Mucosa of rectum (tissue), 2 donors: ENCODE measurements around the gene BTBD10.

Experiments used
- H3K27ac ChIP-seq, 2 donors: one replicate each; pipeline ENCODE4 v1.7.0; 2013; ENCODE audit warnings: inconsistent platforms in 2 of 2, low read depth in 2 of 2, low read length in 2 of 2
- H3K27me3 ChIP-seq, 2 donors: one replicate each; pipeline ENCODE4 v1.7.0; 2013; ENCODE audit warnings: low read length in 2 of 2; ENCODE audit not compliant: control insufficient read depth in 2 of 2, insufficient read depth in 2 of 2
- H3K36me3 ChIP-seq, 2 donors: one replicate each; pipeline ENCODE4 v1.7.0; 2013; ENCODE audit warnings: low read length in 2 of 2; ENCODE audit not compliant: control insufficient read depth in 2 of 2, insufficient read depth in 2 of 2
- H3K4me1 ChIP-seq, 2 donors: one replicate each; pipeline ENCODE4 v1.7.0; 2013; ENCODE audit warnings: low read length in 2 of 2, mild to moderate bottlenecking in 1 of 2; ENCODE audit not compliant: control insufficient read depth in 2 of 2, insufficient read depth in 2 of 2
- H3K4me3 ChIP-seq, 2 donors: one replicate each; pipeline ENCODE4 v1.7.0; 2013; ENCODE audit warnings: low read length in 2 of 2
- H3K9ac ChIP-seq, 2 donors: one replicate each; pipeline ENCODE4 v1.7.0; 2013; ENCODE audit warnings: low read length in 2 of 2, low read depth in 1 of 2, mild to moderate bottlenecking in 1 of 2
- H3K9me3 ChIP-seq, 2 donors: one replicate each; pipeline ENCODE4 v1.7.0; 2013; ENCODE audit warnings: low read length in 2 of 2; ENCODE audit not compliant: control insufficient read depth in 2 of 2
- donor health status: healthy.
- donor health status: Normal muscosa, but diverticular disease.

Gene BTBD10

DNA sequence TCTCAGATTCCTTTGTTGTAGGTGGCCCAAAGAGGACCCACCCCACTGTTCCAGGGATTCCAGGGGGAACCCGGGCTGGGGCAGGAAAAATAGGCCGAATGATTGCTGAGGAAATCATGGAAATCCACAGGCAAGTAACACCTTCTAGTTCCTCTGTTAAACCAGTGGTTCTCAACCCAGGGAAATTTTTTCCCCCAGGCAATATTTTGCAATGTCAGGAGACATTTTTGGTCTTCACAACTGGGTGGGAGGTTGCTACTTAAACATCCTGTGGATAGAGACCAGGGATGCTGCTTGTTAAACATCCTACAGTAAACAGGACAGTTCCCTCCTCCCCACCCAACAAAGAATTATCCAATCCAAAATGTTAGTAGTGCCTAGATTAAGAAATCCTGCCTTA lies 84.7 kb downstream of the BTBD10 start:
- H3K27me3 ChIP-seq, result no peaks in the 10 kb centered on the region
- H3K9ac ChIP-seq, result no peak overlapping the region
- H3K9me3 ChIP-seq, result no peaks in the 10 kb centered on the region
- no peak overlapping the region for H3K27ac ChIP-seq
- peaks cover 47 to 71% of the 10 kb centered on the region in 2 donors for H3K36me3 ChIP-seq
- no peak overlapping the region for H3K4me3 ChIP-seq
- H3K4me1 ChIP-seq, result no peaks in the 10 kb centered on the region

DNA sequence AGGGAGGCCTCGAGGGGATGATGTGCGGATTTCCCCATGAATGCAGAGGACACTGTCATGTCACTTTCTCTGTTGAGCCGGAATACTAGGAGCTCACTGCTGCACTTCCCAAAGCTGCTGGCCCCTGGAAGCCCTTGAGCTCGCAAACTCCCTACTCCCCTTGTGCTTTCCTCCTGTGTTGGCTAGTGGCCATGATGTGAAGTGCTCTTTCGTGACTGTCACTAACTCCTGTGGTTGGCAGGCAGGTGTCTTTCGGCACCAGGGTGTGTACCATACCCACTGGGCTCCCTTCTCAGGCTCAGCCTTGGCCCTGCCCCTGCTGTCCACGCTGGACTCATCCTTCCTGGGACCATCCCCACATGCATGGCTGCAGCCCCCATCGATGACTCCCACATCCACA lies 86.2 kb downstream of the BTBD10 start:
- H3K36me3 ChIP-seq, result peaks cover 50 to 77% of the 10 kb centered on the region in 2 donors
- no peak overlapping the region for H3K27ac ChIP-seq
- no peaks in the 10 kb centered on the region for H3K27me3 ChIP-seq
- H3K9ac ChIP-seq, result no peak overlapping the region
- no peaks in the 10 kb centered on the region for H3K9me3 ChIP-seq
- no peak overlapping the region for H3K4me3 ChIP-seq
- H3K4me1 ChIP-seq, result no peaks in the 10 kb centered on the region

DNA sequence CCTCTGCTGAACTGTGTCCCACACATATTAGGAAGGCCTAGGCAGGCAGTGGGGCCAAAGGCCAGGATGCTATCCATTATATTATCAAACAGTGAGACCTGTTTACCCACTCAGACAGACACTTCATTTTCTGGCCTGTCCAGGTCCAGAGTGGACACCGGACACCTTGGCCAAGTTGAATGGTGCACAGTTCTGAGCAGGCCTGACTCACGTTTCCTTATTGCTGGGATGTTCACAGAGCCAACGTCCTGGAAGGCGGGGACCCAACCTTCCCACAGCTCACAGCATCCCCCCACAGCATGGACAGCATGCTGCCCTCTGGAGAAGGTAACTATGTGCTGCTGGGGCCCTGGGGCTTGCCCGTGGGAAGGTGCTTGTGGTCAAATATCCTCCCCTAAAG lies 86.6 kb downstream of the BTBD10 start:
- Histone ChIP-seq H3K4me1 (no peaks in the 10 kb centered on the region), H3K27ac (no peak overlapping the region), H3K27me3 (no peaks in the 10 kb centered on the region), H3K36me3 (peaks cover 49 to 79% of the 10 kb centered on the region in 2 donors), H3K9me3 (no peaks in the 10 kb centered on the region), H3K4me3 (no peak overlapping the region), H3K9ac (no peak overlapping the region)

DNA sequence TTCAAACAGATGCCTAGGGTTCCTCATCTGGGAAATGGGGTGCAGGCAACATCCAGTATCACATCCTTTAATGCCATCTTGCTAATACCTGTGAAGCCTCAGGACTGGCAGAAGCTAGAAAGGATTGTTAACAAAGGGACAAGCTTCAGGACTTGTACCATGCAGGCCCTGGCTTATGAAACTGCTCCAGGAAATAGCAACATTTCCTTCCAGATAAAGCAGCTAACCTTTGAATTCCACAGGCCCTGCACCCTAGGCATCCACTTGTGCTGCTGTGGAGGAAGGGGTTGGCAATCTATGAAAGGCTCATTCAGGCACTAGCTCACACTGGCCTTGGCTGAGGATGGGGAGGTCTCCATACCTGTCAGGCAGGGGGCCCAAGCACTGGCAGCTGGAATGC lies 87.2 kb downstream of the BTBD10 start:
- Histone ChIP-seq H3K27me3 (no peaks in the 10 kb centered on the region), H3K4me3 (no peak overlapping the region), H3K4me1 (no peaks in the 10 kb centered on the region), H3K9me3 (no peaks in the 10 kb centered on the region), H3K27ac (no peak overlapping the region), H3K36me3 (peaks cover 52 to 74% of the 10 kb centered on the region in 2 donors), H3K9ac (no peak overlapping the region)

DNA sequence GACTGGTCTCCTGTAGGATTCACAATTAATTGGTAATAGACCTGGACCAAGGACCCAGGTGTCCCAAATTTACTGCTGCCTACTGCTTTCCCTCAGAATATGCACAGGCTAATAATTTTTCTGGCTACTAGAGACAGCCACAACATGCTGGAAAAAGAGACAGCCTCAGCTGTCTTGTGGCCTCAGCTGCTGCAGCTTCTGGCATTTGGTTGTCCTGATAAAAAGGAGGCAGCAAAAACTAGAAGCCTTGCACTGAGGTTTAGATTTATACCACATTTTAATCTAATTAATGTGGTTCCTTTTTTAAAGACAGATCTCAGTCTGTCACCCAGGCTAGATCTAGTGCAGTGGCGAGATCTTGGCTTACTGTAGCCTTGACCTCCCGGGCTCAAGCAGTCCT lies 89.8 kb downstream of the BTBD10 start:
- Histone ChIP-seq H3K36me3 (peaks cover 60 to 67% of the 10 kb centered on the region in 2 donors), H3K27ac (no peak overlapping the region), H3K4me3 (no peak overlapping the region), H3K9ac (no peak overlapping the region), H3K9me3 (no peaks in the 10 kb centered on the region), H3K4me1 (no peaks in the 10 kb centered on the region), H3K27me3 (no peaks in the 10 kb centered on the region)

DNA sequence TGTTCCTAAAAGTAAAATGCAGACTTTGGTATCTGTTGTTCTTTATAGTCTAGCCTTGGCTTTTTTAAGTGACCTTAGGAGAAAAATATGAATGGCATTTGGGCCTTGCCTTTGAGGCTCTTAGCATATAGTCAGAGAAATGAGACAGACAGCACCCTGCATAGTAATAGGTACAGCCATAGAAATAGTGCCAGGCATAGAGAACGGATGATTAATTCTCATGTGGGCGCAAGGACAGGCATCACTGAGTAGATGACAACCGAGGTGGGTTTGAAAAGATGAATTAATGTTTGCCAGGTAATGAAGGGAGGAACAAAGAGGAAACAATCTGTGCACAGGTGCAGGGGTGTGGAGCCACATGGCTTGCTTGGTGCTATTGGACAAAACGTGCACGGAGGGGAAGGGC lies 95.0 kb downstream of the BTBD10 start:
- H3K36me3 ChIP-seq, result peaks cover 35 to 54% of the 10 kb centered on the region in 2 donors

DNA sequence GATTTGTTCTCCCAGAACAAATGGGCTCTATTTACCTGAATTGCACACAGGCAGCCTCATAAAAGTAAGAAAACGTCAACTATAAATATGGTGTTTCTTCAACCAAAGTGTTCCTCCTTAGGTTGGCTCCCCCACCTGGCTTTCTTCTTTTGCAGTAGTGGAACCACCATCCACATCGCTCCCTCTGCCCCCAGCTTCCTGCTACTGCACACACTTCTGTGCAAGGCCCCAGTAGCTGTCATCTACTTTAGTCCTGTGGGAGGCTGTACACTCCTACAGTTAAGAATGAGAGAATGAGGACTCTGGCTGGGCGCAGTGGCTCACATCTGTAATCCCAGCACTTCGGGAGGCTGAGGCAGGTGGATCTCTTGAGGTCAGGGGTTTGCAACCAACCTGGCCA lies 95.9 kb downstream of the BTBD10 start:
- no peak overlapping the region for H3K27ac ChIP-seq
- H3K36me3 ChIP-seq, result peaks cover 31 to 47% of the 10 kb centered on the region in 2 donors

More for the DNA sequence above, 95.0 kb downstream of the BTBD10 start:
- Histone ChIP-seq H3K4me1 (no peaks in the 10 kb centered on the region), H3K27ac (no peak overlapping the region), H3K27me3 (no peaks in the 10 kb centered on the region), H3K9ac (no peak overlapping the region), H3K4me3 (no peak overlapping the region), H3K9me3 (no peaks in the 10 kb centered on the region)

DNA sequence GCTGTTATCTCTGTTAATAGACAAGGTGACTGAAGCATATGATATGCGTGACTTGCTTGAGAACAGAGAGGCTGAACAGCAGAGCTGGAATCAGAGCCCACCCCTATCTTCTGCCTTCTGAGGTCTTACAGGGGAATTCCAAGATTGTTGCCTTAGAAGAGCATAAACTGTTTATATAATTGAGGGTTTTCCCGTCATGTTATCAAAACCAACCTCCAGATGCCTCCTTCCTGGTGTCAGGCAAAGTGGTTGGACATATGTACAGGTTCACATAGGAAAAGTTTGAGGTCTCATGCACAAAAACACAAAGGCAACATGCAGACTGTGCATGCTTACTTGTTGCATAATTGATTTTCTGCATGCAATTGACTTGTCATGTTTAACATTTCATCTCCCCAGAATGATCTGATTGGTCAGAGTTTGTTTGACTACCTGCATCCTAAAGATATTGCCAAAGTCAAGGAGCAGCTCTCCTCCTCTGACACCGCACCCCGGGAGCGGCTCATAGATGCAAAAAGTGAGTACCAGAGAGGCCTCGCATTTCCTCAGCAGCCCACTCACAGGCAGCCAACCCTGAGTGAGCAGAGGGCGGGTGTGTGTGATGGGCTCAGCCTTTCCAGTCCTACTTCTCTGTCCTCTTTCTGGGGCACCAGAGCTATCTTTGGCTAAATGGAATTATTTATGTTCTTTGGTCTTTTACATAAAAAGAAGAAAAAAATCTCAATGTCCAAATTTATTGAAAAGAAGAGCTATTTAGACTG lies 96.6 kb downstream of the BTBD10 start:
- no peak overlapping the region for H3K4me3 ChIP-seq
- H3K36me3 ChIP-seq, result peaks cover 25 to 43% of the 10 kb centered on the region in 2 donors
- H3K9ac ChIP-seq, result no peak overlapping the region
- no peak overlapping the region for H3K27ac ChIP-seq
- H3K27me3 ChIP-seq, result no peaks in the 10 kb centered on the region
- no peaks in the 10 kb centered on the region for H3K4me1 ChIP-seq
- H3K9me3 ChIP-seq, result no peaks in the 10 kb centered on the region

More for the DNA sequence above, 95.9 kb downstream of the BTBD10 start:
- H3K9me3 ChIP-seq, result no peaks in the 10 kb centered on the region
- H3K9ac ChIP-seq, result no peak overlapping the region
- no peaks in the 10 kb centered on the region for H3K27me3 ChIP-seq
- H3K4me1 ChIP-seq, result no peaks in the 10 kb centered on the region
- no peak overlapping the region for H3K4me3 ChIP-seq

DNA sequence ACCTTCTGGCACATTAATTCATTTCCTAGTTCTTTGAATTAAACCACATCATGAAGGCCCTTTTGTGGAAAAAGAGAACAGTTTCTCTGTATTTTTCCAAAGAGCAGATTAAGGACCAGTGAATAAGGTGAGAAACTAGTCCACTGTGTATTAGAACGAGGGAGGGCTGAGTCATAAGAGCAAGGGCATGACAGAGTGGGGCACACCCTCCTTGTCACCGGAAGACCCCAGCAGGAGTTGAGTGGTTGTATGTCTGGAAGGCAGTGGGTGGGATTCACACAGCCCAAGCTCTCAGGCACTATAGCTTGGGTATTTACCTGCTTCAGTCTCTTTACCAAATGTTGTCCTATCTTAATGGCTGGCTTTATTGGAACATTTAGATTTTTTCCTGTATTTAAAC lies 98.6 kb downstream of the BTBD10 start:
- no peak overlapping the region for H3K4me3 ChIP-seq
- no peak overlapping the region for H3K27ac ChIP-seq
- H3K4me1 ChIP-seq, result no peaks in the 10 kb centered on the region
- H3K9me3 ChIP-seq, result no peaks in the 10 kb centered on the region
- peaks cover 16 to 41% of the 10 kb centered on the region in 2 donors for H3K36me3 ChIP-seq
- no peak overlapping the region for H3K9ac ChIP-seq
- H3K27me3 ChIP-seq, result no peaks in the 10 kb centered on the region

DNA sequence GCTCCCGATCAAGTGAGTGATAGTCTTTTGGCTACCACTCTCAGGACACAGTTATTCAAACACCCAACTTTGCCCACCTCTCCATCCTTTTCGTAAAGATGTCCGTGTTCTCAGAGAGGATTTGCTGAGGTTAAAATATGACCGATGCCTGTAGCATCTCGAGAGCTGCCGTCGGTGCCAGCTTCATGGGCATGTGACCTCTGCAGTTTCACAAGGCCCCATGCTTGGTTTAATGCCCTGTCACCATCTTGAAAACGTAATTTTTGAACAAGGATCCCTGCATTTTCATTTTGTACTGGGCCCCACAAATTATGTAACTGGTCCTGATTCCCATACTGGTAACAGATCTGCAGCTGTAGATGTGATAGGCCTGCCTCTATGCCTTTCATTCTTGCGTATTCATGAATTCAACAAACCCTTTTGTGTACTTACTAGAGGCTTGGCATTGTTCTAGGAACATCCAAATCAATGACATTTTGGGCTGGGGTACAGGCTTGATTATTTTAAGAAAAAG lies 100.4 kb downstream of the BTBD10 start:
- no peaks in the 10 kb centered on the region for H3K4me1 ChIP-seq
- H3K27ac ChIP-seq, result no peak overlapping the region
- no peak overlapping the region for H3K9ac ChIP-seq
- H3K36me3 ChIP-seq, result peaks cover 16 to 38% of the 10 kb centered on the region in 2 donors
- H3K27me3 ChIP-seq, result no peaks in the 10 kb centered on the region
- H3K4me3 ChIP-seq, result no peak overlapping the region
- no peaks in the 10 kb centered on the region for H3K9me3 ChIP-seq
